SK-N-SH (cell line): ENCODE results near the gene ARHGAP1.

Source experiments
- ELF1 ChIP-seq: IDR thresholded peaks from 2 replicates; pipeline ENCODE4 v1.4.0; 2012
- EZH2phosphoT487 ChIP-seq: fragments of 200-600 bp; sonication (generic); IDR thresholded peaks from 2 replicates; pipeline ENCODE4 v1.6.1; 2017; ENCODE audit warnings: low read depth, mixed run types, mild to moderate bottlenecking, antibody characterized with exemption, moderate library complexity, borderline replicate concordance
- FOXM1 ChIP-seq: IDR thresholded peaks from 2 replicates; pipeline ENCODE4 v1.4.0; 2012; ENCODE audit warnings: low read depth, mild to moderate bottlenecking
- JUND ChIP-seq: IDR thresholded peaks from 2 replicates; pipeline ENCODE4 v1.4.0; 2012
- POLR2AphosphoS5 ChIP-seq: IDR thresholded peaks from 2 replicates; pipeline ENCODE4 v1.6.1; 2012; ENCODE audit warnings: low read depth, low read length
- RFX5 ChIP-seq: IDR thresholded peaks from 2 replicates; pipeline ENCODE4 v1.6.1; 2012; ENCODE audit warnings: mild to moderate bottlenecking, improper control_type of control experiment, low read length
- SIN3A ChIP-seq: IDR thresholded peaks from 2 replicates; pipeline ENCODE4 v1.6.1; 2012; ENCODE audit warnings: low read depth, mild to moderate bottlenecking, low read length, moderate library complexity, borderline replicate concordance
- TF ChIP-seq, protein P1 (sequence below): fragments of 200-600 bp; sonication (generic); IDR thresholded peaks from 2 replicates; pipeline ENCODE4 v1.6.1; 2017; ENCODE audit warnings: antibody characterized with exemption, mild to moderate bottlenecking, moderate library complexity
- TF ChIP-seq, protein P2 (sequence below): fragments of 150-350 bp; IDR thresholded peaks from 2 replicates; pipeline ENCODE4 v1.6.1; 2017; ENCODE audit warnings: antibody characterized with exemption, low read length, low read depth, borderline replicate concordance
- TF ChIP-seq, protein P3 (sequence below): IDR thresholded peaks from 2 replicates; pipeline ENCODE4; 2012

DNA sequence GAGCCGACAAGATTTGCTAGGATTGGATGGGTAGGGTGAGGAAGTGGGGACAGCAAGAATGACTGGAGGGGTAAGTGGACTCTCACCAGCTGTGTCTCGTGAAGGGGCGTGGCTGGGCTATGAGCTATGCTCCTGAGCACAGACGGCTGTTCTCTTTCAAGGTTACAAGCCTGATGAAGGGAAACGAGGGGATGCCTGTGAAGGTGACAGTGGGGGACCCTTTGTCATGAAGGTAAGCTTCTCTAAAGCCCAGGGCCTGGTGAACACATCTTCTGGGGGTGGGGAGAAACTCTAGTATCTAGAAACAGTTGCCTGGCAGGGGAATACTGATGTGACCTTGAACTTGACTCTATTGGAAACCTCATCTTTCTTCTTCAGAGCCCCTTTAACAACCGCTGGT, 38.5 kb upstream of the ARHGAP1 start:
- TF ChIP-seq, protein P1, sequence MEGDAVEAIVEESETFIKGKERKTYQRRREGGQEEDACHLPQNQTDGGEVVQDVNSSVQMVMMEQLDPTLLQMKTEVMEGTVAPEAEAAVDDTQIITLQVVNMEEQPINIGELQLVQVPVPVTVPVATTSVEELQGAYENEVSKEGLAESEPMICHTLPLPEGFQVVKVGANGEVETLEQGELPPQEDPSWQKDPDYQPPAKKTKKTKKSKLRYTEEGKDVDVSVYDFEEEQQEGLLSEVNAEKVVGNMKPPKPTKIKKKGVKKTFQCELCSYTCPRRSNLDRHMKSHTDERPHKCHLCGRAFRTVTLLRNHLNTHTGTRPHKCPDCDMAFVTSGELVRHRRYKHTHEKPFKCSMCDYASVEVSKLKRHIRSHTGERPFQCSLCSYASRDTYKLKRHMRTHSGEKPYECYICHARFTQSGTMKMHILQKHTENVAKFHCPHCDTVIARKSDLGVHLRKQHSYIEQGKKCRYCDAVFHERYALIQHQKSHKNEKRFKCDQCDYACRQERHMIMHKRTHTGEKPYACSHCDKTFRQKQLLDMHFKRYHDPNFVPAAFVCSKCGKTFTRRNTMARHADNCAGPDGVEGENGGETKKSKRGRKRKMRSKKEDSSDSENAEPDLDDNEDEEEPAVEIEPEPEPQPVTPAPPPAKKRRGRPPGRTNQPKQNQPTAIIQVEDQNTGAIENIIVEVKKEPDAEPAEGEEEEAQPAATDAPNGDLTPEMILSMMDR: no peak
- TF ChIP-seq SIN3A (no peak), EZH2phosphoT487 (no peak), ELF1 (no peak), POLR2AphosphoS5 (0 out of 2 replicates have a peak, but pooled peaks have one; percentile 17), RFX5 (no peak), FOXM1 (no peak), JUND (no peak)
- TF ChIP-seq, protein P2, sequence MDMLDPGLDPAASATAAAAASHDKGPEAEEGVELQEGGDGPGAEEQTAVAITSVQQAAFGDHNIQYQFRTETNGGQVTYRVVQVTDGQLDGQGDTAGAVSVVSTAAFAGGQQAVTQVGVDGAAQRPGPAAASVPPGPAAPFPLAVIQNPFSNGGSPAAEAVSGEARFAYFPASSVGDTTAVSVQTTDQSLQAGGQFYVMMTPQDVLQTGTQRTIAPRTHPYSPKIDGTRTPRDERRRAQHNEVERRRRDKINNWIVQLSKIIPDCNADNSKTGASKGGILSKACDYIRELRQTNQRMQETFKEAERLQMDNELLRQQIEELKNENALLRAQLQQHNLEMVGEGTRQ: no peak
- TF ChIP-seq, protein P3, sequence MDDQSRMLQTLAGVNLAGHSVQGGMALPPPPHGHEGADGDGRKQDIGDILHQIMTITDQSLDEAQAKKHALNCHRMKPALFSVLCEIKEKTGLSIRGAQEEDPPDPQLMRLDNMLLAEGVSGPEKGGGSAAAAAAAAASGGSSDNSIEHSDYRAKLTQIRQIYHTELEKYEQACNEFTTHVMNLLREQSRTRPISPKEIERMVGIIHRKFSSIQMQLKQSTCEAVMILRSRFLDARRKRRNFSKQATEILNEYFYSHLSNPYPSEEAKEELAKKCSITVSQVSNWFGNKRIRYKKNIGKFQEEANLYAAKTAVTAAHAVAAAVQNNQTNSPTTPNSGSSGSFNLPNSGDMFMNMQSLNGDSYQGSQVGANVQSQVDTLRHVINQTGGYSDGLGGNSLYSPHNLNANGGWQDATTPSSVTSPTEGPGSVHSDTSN: no peak
